HuH-7.5 (cell line): ENCODE measurements around the gene ASPRV1.
"Not testable (repeated sequence)": the region's sequence is repeated elsewhere in the genome, so short reads cannot be mapped to it uniquely, and the experiment has no call there.

Source experiments
- DNase-seq: peaks from one replicate; pipeline ENCODE4 v3.0.0; 2011; ENCODE audit warnings: low spot score

ASPRV1 gene

DNA sequence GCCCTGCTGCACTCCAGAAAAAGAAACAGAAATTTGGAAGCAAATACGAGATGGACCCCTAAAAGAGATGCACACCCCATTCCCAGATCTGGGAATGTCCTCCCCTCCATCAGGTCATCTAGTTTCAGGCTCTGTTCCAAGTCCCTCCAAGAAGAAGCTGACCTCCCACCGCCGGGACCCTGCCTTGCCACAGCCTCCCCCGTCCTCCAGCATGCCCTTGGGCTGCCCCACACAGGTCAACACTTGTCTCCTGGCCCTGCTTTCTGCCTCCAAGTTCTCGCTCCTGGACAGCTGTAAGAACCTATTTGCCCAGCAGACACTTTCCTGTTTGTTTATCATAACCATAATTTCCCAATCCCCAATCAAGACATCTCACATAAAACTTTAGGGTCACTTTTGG lies 2.0 kb downstream of the ASPRV1 start:
- DNase-seq, result no peak

DNA sequence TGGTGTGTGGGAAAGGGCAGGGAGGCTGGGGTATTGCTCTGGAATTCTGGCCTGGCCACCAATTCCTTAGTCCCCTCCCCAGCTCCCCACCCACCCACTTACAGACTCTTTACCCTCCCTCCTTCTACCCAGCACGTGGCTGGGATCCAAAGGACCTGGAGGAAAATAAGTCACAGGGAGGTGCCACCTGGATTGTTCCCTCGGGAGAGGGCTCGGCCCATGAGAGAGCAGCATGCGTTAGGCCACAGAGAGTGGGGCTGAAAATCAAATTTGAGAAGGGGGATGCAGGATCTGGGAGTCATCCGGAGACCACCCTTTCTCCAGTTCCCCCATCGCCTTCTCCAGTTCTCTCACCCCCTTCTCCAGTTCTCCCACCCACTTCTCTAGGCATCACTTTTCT lies 3.0 kb downstream of the ASPRV1 start:
- DNase-seq, result no peak

- DNase-seq, result no peak
These were observed 3.5 kb downstream of the ASPRV1 start for GRCh38 chr2:69957965-69958364.

- no peak for DNase-seq
These were observed 4.9 kb downstream of the ASPRV1 start for GRCh38 chr2:69956475-69956979.

DNA sequence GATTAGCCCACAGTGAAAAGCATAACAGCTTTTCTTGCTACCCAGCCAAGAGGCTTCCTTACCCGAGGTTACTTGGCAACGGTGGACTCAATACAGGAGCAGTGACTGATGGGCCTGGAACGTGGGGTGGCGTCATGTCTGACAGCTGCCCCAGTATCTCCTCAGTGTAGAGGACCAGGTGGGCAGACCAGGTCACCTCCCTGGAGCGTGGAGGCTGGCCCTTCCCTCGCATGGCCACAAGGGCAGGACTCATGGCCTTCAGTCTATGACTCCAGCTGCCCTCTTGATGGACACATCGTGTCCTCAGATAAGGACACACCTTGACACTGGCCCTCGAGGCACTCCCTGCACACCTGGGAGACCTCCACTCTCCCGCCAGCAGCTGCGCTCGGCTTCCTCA lies 6.4 kb downstream of the ASPRV1 start:
- no peak for DNase-seq

GRCh38 chr2:69954084-69954483 lies 7.3 kb downstream of the ASPRV1 start:
- no peak for DNase-seq

DNA sequence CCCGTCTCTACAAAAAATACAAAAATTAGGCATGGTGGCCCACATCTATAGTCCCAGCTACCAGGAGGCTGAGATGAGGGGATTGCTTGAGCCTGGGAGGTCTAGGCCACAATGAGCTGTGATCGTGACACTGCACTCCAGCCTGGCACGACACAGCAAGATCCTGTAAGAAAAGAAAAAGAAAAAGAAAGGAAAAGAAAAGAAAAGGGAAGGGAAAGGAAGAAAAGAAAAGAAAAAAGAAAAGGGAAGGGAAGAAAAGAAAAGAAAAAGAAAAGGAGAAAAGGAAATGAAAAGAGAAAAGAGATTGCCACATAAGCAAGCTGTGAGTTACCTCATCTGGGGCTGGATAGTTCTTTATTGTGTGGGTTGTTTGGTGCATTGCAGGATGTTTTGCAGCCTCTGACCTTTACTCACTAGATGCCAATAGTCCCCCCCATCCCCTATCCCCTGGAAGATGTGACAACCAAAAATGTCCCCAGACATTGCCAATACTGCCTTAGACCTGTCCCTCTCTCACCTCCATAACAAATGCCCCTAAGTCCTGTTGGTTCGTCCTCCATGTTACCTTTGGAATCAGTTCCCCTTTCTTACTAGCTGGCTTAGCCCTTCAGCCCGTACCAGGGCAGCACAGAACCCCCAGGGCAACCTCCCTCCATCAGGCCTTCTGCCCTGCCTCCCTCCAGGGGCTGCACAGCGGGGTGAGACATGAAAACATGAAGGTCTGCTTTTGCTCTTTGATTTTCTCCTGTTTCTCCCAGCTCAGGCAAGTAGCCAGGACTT lies 8.9 kb downstream of the ASPRV1 start:
- no peak for DNase-seq

DNA sequence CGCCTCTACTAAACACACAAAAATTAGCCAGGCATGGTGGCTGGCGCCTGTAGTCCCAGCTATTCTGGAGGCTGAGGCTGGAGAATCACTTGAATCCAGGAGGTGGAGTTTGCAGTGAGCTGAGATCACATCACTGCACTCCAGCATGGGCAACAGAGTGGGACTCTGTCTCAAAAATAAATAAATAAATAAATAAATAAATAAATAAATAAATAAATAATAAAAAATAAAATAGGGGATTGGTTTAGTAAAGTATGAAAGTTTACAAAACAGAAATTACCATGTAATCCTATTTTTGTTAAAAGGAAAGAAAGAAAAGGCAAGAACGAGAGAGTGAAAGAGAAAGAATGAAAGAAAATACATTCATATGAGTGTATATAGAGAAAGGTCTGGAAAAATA lies 10.8 kb downstream of the ASPRV1 start:
- DNase-seq, result not testable (repeated sequence)

GRCh38 chr2:69950241-69950640 lies 11.2 kb downstream of the ASPRV1 start:
- no peak for DNase-seq

DNA sequence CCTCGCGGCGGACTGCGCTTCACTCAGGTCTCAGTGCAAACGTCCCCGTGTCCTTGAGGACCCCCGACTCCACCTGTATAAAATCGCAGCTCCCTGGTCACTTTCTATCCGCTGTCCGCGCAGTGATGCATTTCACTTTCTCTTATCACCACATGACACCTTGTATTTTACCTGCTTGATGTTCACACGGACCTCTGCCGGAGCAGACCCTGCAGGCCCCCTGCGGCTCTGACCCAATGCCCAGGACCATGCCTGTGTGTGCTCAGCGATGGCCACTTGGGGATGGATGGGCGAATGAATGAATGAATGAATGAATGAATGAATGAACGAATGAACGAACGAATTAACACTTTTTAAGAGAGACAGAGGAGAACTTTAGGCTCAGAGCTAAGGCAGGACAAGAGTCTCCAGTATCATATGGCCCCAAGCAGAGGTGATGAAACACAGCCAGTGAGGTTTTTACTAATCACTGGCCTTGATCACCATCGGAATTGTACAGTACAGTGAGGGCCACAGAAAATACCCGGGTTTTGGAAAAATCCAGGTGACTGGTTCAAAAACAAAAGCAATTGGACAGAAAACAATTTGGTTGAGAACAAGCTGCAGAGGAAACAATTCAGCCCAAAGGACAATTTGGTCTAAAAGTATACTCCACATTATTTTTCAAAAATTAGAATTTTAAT lies 12.3 kb downstream of the ASPRV1 start:
- no peak for DNase-seq

DNA sequence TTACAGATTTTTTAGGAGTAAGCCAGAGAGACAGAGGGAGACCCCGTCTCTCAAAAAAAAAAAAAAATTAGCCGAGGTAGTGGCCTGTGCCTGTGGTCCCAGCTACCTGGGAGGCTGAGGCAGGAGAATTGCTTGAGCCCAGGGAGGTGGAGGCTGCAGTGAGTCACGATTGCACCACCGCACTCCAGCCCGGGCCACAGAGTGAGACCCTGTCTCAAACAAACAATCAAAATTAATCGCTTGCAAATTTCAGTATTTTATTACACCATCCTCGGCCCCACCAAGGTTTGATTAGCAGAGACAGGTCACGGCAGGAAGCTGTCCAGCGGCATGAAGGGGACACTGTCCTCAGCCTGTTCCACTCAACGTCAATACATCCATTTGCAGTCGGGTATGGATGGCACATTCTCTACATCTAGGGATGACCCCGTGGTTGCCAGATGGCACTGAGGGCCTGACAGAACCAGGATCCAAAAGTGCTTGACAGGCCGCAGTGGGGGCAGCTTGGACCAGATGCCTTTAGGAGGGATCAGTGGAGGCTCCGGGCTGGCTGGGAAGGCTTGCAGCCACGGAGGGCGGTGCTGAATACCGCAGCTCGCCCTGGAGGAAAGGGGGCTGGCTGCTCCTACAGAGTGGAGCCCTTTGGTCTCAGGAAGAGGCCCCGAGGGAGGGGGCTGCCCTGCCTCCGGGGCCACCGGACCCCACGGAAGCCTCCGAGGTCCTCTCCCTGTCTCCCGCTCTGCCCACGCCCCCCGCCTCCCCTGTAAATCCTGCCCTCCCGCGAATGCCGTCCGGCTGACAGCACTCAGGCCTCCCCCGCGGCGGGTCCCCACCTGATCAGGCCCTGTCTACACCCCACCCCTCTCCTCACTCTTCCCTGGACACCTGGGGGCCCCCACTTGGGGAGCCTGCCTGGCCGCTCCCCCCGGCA lies 13.1 kb downstream of the ASPRV1 start:
- no peak for DNase-seq

DNA sequence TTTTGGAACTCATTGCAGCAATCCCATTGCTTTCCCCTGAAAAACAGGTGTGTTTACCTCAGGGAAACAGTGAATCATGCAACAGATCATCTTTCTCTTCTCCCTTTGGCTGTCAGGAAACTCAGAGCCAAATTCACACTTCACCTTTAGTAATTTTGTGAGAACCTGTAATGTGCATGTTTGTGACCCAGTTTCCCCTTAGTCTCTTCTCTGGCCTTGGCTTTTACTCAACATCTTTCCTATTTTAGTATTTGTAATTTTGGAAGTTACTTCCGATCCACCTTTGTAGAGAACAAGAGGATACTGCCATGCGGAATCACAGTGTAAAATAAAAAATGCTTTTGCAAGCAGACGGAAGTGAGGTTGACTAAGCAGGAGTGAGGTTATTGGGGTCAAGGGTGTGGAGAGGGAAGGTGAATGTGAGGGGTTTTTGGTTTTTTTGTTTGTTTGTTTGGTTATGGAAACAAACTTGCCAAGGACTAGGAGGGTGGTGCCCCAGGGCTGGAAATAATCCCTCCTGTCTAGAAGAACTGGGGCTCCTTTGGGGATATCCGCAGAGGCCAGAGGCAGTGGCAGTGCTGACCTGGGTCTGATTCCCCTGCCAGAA lies 14.0 kb downstream of the ASPRV1 start:
- DNase-seq, result no peak

GRCh38 chr2:69946351-69947324 lies 14.8 kb downstream of the ASPRV1 start:
- DNase-seq, result peak; percentile 49

DNA sequence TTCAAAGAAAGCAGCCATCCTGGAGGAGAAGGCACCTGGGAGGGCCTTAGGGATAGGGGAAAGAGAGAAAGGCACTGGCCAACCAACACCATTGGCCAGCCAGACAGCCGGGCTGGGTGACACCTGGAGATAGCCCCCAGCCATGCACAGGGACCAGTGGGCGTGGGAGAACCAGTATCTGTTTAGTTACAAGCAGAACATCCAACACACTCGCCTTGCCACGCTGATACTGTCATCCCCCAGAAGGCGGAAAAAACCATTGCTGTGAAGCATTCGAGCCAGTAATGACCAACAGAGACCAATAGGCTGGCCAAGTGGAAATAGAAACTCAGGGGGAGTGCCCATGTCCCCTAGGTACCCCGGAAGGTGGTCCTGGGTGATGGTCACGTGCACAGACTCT lies 15.5 kb downstream of the ASPRV1 start:
- DNase-seq, result no peak

DNA sequence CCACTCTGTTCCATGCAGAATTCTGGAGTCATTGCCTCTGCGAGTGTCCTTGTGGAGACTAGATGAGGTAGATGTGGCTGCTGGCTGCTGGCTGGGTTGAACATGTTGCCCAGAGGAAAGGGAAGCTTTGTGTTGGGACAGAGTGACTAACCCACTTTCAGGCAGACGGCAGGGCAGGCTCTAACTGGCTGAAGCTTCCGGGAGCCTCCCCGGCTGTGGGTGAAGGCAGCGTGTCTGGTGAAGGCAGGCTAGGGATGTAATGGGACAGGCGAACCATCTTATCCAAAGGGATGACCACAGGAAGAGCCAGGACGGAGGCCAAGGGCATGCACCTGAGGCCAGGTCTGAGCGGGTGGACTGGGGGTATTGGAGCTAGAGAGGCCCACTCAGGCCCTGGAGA lies 16.0 kb downstream of the ASPRV1 start:
- no peak for DNase-seq

- no peak for DNase-seq
These were observed 16.7 kb downstream of the ASPRV1 start for GRCh38 chr2:69944756-69945155.

DNA sequence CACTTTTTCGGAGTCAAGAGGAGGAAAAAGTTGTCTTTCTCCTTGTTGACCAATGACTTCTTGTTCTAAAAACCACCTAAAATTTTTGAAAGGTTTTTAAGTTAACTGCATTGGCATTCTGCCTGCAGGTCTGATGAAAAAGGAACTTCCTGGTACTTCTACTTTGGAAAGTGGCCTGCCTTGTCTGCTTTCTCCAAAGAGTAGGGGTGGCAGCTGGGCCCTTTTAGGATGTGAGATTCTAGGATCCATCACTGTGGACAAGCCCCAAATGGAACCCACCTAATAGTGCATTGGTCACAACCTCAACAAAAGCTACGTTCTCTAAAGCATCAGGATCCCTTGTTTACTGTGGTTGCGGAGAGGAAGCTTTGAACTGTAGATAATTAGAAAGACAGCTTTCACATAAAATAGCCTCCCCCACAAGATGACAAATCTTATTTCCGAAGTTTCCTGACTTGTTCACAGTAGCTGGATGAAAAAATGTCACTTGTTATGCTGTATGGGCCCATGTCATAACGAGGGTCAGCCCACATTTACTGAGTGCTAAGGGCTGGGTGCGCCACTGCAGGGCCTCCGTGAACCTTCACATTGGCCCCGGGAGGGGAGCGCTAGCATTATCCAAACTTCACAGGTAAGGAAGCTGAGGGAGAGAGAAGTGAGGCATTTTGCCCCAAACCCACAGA lies 17.4 kb downstream of the ASPRV1 start:
- no peak for DNase-seq

- no peak for DNase-seq
These were observed 18.2 kb downstream of the ASPRV1 start for GRCh38 chr2:69943000-69943842.

- DNase-seq, result no peak
These were observed 20.7 kb downstream of the ASPRV1 start for GRCh38 chr2:69940691-69941090.
